Body of pancreas (tissue), 4 donors: ENCODE results near the gene MMP2. TPM values are rescaled to one million over a fixed set of nuclear protein-coding genes. Genes with fewer than 3 reads are reported as not detected.

Source experiments
- ATAC-seq: fragments of 150-250 bp; one replicate; pipeline ENCODE4 v1.9.1; 2016
- DNase-seq, 4 donors: peaks; one replicate each; pipeline ENCODE4 v3.0.0-alpha.2; 2019
- H3K27ac ChIP-seq, 4 donors: fragments of 200-600 bp; sonication (generic); 1 replicate in 3 of 4; 2 replicates in 1 of 4; pipeline versions ENCODE4 v1.5.1 to v1.6.1; 2016 to 2019; ENCODE audit warnings: mild to moderate bottlenecking in 1 of 4, mixed read lengths in 1 of 4, moderate library complexity in 1 of 4
- H3K27me3 ChIP-seq, 2 donors: fragments of 200-600 bp; sonication (generic); one replicate each; pipeline ENCODE4 v1.6.0; 2016; ENCODE audit warnings: mild to moderate bottlenecking in 1 of 2
- H3K36me3 ChIP-seq, 2 donors: fragments of 200-600 bp; sonication (generic); replicated peaks in 1 of 2; 2 replicates each; pipeline ENCODE4 v1.5.1; 2016; ENCODE audit warnings: low read depth in 2 of 2; ENCODE audit not compliant: insufficient read depth in 1 of 2
- H3K4me1 ChIP-seq: fragments of 200-600 bp; sonication (generic); one replicate; pipeline ENCODE4 v1.6.0; 2016
- H3K4me3 ChIP-seq, 2 donors: fragments of 200-600 bp; sonication (generic); 1 replicate in 1 of 2; 2 replicates in 1 of 2; pipeline ENCODE4 v1.5.1; 2016 to 2019
- H3K9me3 ChIP-seq, 3 donors: fragments of 200-600 bp; sonication (generic); 1 replicate in 2 of 3; 2 replicates in 1 of 3; pipeline ENCODE4 v1.5.1; 2016
- POLR2A ChIP-seq, 3 donors: fragments of 450-650 bp; IDR thresholded peaks; one replicate each; pipeline ENCODE4 v1.6.1; 2016; ENCODE audit warnings: antibody characterized with exemption in 3 of 3, mild to moderate bottlenecking in 2 of 3
- WGBS, 2 donors: methylation state at CpG; one replicate each; pipeline ENCODE4 v1.1.5; 2017; 5-methylcytosine and 5-hydroxymethylcytosine counted together
- intact Hi-C: fragments of 100-400 bp; cut with DNase I; formaldehyde crosslinking; loops from one replicate; pipeline ENCODE4 v1.15.1; 2023
- total RNA-seq, 2 donors: library from RNA; depleted of rRNA; stranded (reverse); fragments of >200 nt; gene quantifications; one replicate each; pipeline ENCODE4 v1.1.0, GENCODE V29; 2016
- TF ChIP-seq, protein P1 (sequence below), 7 experiments: fragments of 450-650 bp in 4 of 7; fragments of 200-600 bp in 3 of 7; sonication (generic) in 3 of 7; IDR thresholded peaks; one replicate each; pipeline ENCODE4 v1.5.1; 2016 to 2019; ENCODE audit warnings: antibody characterized with exemption in 7 of 7

The MMP2 gene
- total RNA-seq, 2 donors from 2014 or later: 58.7 to 76.0 TPM

GRCh38 chr16:55479430-55480140 is 587 bp downstream of the MMP2 start:
- DNase-seq: no peak
- Histone ChIP-seq H3K9me3 (no peaks in the 10 kb centered on the region), H3K4me3 (no peak overlapping the region), H3K27me3 (peaks cover 0 to 21% of the 10 kb centered on the region in 2 donors), H3K27ac (peak overlapping the region in 2 of 4 donors; percentile 0 to 44), H3K4me1 (peaks cover 22% of the 10 kb centered on the region), H3K36me3 (no peaks in the 10 kb centered on the region)
- intact Hi-C loops: no loop called here
- no peak for TF ChIP-seq POLR2A (IDR thresholded peaks at IDR 0.05)
- TF ChIP-seq, protein P1, sequence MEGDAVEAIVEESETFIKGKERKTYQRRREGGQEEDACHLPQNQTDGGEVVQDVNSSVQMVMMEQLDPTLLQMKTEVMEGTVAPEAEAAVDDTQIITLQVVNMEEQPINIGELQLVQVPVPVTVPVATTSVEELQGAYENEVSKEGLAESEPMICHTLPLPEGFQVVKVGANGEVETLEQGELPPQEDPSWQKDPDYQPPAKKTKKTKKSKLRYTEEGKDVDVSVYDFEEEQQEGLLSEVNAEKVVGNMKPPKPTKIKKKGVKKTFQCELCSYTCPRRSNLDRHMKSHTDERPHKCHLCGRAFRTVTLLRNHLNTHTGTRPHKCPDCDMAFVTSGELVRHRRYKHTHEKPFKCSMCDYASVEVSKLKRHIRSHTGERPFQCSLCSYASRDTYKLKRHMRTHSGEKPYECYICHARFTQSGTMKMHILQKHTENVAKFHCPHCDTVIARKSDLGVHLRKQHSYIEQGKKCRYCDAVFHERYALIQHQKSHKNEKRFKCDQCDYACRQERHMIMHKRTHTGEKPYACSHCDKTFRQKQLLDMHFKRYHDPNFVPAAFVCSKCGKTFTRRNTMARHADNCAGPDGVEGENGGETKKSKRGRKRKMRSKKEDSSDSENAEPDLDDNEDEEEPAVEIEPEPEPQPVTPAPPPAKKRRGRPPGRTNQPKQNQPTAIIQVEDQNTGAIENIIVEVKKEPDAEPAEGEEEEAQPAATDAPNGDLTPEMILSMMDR (IDR thresholded peaks at IDR 0.05): no peak
- no peak for ATAC-seq
- WGBS, 2 donors: 0 to 3% methylated on average over 19 to 41 of the region's 41 CpGs

- Histone ChIP-seq H3K4me1 (peaks cover 22% of the 10 kb centered on the region), H3K27ac (peak overlapping the region in 1 of 4 donors; percentile 44), H3K4me3 (no peak overlapping the region), H3K36me3 (no peaks in the 10 kb centered on the region), H3K9me3 (no peaks in the 10 kb centered on the region), H3K27me3 (peaks cover 0 to 21% of the 10 kb centered on the region in 2 donors)
- 1 to 3% methylated on average over 6 to 25 of the region's 25 CpGs for WGBS, 2 donors
- DNase-seq (peak; percentile 43 to 65 (median 58)), ATAC-seq (peak; percentile 64)
- TF ChIP-seq POLR2A (IDR thresholded peaks at IDR 0.05): no peak
- TF ChIP-seq, protein P1 (IDR thresholded peaks at IDR 0.05): no peak
- intact Hi-C loops: no loop called here
Observed at GRCh38 chr16:55480228-55480655, 1.2 kb downstream of the MMP2 start.

GRCh38 chr16:55481023-55481422 is 2.0 kb downstream of the MMP2 start:
- intact Hi-C loops: no loop called here
- no peaks in the 10 kb centered on the region for H3K36me3 ChIP-seq
- H3K4me1 ChIP-seq: peaks cover 22% of the 10 kb centered on the region
- H3K27me3 ChIP-seq: peaks cover 0 to 21% of the 10 kb centered on the region in 2 donors
- TF ChIP-seq, protein P1 (IDR thresholded peaks at IDR 0.05): no peak
- TF ChIP-seq POLR2A (IDR thresholded peaks at IDR 0.05): no peak
- no peaks in the 10 kb centered on the region for H3K9me3 ChIP-seq
- no peak for ATAC-seq
- no peak overlapping the region for H3K4me3 ChIP-seq
- H3K27ac ChIP-seq: no peak overlapping the region
- no peak for DNase-seq
- WGBS, 2 donors: 50 to 56% methylated on average over 4 of the region's 4 CpGs

DNA sequence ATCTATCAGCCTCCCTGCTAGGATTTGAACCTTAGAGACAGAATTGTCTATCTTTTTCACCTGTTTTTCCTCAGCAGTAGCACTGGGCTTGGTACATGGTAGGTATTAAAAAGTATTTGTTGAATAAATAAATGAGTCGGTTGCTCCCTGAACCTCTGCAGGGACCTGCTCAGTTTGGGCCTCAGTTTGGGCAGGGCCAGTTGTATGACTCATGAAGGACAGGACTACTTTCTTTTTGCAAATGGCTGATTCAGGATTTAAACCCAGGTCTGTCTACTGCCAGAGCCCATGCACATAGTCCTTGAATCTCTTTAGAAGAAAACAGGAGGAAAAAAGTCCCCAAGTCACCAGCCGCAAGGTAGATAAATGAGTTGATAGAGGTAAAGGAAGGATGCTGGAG is 3.1 kb downstream of the MMP2 start:
- Histone ChIP-seq H3K27ac (no peak overlapping the region), H3K4me3 (no peak overlapping the region), H3K27me3 (peaks cover 0 to 21% of the 10 kb centered on the region in 2 donors), H3K9me3 (no peaks in the 10 kb centered on the region), H3K36me3 (no peaks in the 10 kb centered on the region), H3K4me1 (peaks cover 22% of the 10 kb centered on the region)
- no peak for DNase-seq
- ATAC-seq: no peak
- 70 to 76% methylated on average over 2 of the region's 2 CpGs for WGBS, 2 donors
- TF ChIP-seq POLR2A (IDR thresholded peaks at IDR 0.05): no peak
- TF ChIP-seq, protein P1 (IDR thresholded peaks at IDR 0.05): no peak
- intact Hi-C loops: no loop called here
